SK-N-SH (cell line): ENCODE data around the gene CEACAM20. TPM values are rescaled to one million over a fixed set of nuclear protein-coding genes. Genes with fewer than 3 reads are reported as not detected.

Source experiments
- CTCF ChIA-PET: fragments of 300-600, 350-600 bp; formaldehyde crosslinking; extraction: SDS; loops from one replicate; lab custom pipeline; 2021; lab: Yijun Ruan, JAX
- POLR2A ChIA-PET: fragments of 350-600 bp; sonication (Branson Sonifier 250); formaldehyde crosslinking; extraction: SDS; loops from one replicate; lab custom pipeline; 2020; ENCODE audit warnings: antibody characterized with exemption, inconsistent platforms; lab: Yijun Ruan, JAX
- DNase-seq: peaks from one replicate; pipeline ENCODE4 v3.0.0; 2012
- H2AFZ ChIP-seq: fragments of 200-600 bp; sonication (generic); 2 replicates; pipeline ENCODE4 v1.8.1; 2016; ENCODE audit warnings: antibody characterized with exemption, mild to moderate bottlenecking, low read depth
- H3F3A ChIP-seq: fragments of 200-600 bp; sonication (generic); replicated peaks from 2 replicates; pipeline ENCODE3; 2016; ENCODE audit warnings: antibody characterized with exemption, mild to moderate bottlenecking; ENCODE audit not compliant: insufficient read depth
- H3K27ac ChIP-seq, 2 experiments: fragments of 200-500 bp in 1 of 2; fragments of 200-600 bp in 1 of 2; sonication (Bioruptor generic) in 1 of 2; sonication (generic), shearing (Covaris generic) in 1 of 2; 2 replicates each; pipeline versions ENCODE4 v1.5.1 to v1.6.1; 2014 to 2016; ENCODE audit warnings: low read depth in 2 of 2, inconsistent platforms in 1 of 2, low read length in 1 of 2, mild to moderate bottlenecking in 1 of 2, mixed read lengths in 1 of 2
- H3K27me3 ChIP-seq: fragments of 200-600 bp; sonication (generic), shearing (Covaris generic); 2 replicates; pipeline ENCODE4 v1.6.1; 2016; ENCODE audit warnings: mixed run types; ENCODE audit not compliant: insufficient read depth
- H3K36me3 ChIP-seq, 2 experiments: fragments of 200-500 bp in 1 of 2; fragments of 200-600 bp in 1 of 2; sonication (Bioruptor generic) in 1 of 2; sonication (generic) in 1 of 2; replicated peaks in 1 of 2; 2 replicates each; pipeline versions ENCODE3 to v1.5.1; 2014 to 2016; ENCODE audit warnings: low read length in 1 of 2, mild to moderate bottlenecking in 1 of 2; ENCODE audit not compliant: insufficient read depth in 2 of 2, control insufficient read depth in 1 of 2
- H3K4me1 ChIP-seq, 2 experiments: fragments of 200-500 bp in 1 of 2; fragments of 200-600 bp in 1 of 2; sonication (Bioruptor generic) in 1 of 2; sonication (generic), shearing (Covaris generic) in 1 of 2; 2 replicates each; pipeline versions ENCODE4 v1.5.1 to v1.6.1; 2014 to 2016; ENCODE audit warnings: low read depth in 1 of 2, low read length in 1 of 2, mixed run types in 1 of 2; ENCODE audit not compliant: insufficient read depth in 2 of 2, control insufficient read depth in 1 of 2
- H3K4me2 ChIP-seq: fragments of 200-600 bp; sonication (generic), shearing (Covaris generic); 2 replicates; pipeline ENCODE4 v1.6.1; 2017; ENCODE audit warnings: mixed run types
- H3K4me3 ChIP-seq, 2 experiments: fragments of 200-500 bp in 1 of 2; fragments of 200-600 bp in 1 of 2; sonication (Bioruptor generic) in 1 of 2; sonication (generic), shearing (Covaris generic) in 1 of 2; 2 replicates each; pipeline versions ENCODE4 v1.5.1 to v1.8.1; 2014 to 2016; ENCODE audit warnings: low read depth in 2 of 2, inconsistent platforms in 1 of 2, low read length in 1 of 2, mild to moderate bottlenecking in 1 of 2, mixed read lengths in 1 of 2, moderate library complexity in 1 of 2
- H3K79me2 ChIP-seq: fragments of 200-600 bp; sonication (generic); 2 replicates; pipeline ENCODE4 v1.8.1; 2017; ENCODE audit warnings: mild to moderate bottlenecking; ENCODE audit not compliant: insufficient read depth
- H3K9ac ChIP-seq: fragments of 200-600 bp; sonication (generic); 2 replicates; pipeline ENCODE4 v1.6.1; 2017; ENCODE audit warnings: mixed run types
- H3K9me2 ChIP-seq: fragments of 200-600 bp; sonication (generic); 2 replicates; pipeline ENCODE4 v1.6.1; 2017; ENCODE audit warnings: mixed run types
- H3K9me3 ChIP-seq: fragments of 200-600 bp; sonication (generic); 2 replicates; pipeline ENCODE4 v1.6.1; 2017; ENCODE audit warnings: mixed run types, mild to moderate bottlenecking, moderate library complexity
- H4K20me1 ChIP-seq: fragments of 200-600 bp; sonication (generic); 2 replicates; pipeline ENCODE4 v1.6.1; 2017; ENCODE audit warnings: mild to moderate bottlenecking, mixed run types; ENCODE audit not compliant: insufficient read depth
- CTCF ChIP-seq: fragments of 200-600 bp; sonication (generic); IDR thresholded peaks from 2 replicates; pipeline ENCODE4 v1.6.1; 2017; ENCODE audit warnings: antibody characterized with exemption, mild to moderate bottlenecking, moderate library complexity
- EP300 ChIP-seq, 2 experiments: IDR thresholded peaks; 2 replicates each; pipeline versions ENCODE4 v1.4.0 to v1.6.1; 2012; ENCODE audit warnings: borderline replicate concordance in 1 of 2, low read depth in 1 of 2, low read length in 1 of 2
- FOSL2 ChIP-seq: IDR thresholded peaks from 2 replicates; pipeline ENCODE4 v1.4.0; 2012; ENCODE audit warnings: low read depth, mild to moderate bottlenecking, moderate library complexity, borderline replicate concordance
- GABPA ChIP-seq: IDR thresholded peaks from 2 replicates; pipeline ENCODE4 v1.4.0; 2012; ENCODE audit warnings: low read depth, mild to moderate bottlenecking
- GATA2 ChIP-seq: sonication (generic); formaldehyde crosslinking; IDR thresholded peaks from 2 replicates; pipeline ENCODE4 v1.5.0; 2020; ENCODE audit warnings: mild to moderate bottlenecking, missing genetic modification reagents
- IRF3 ChIP-seq: fragments of 150-350 bp; IDR thresholded peaks from 2 replicates; pipeline ENCODE4 v1.6.1; 2016; ENCODE audit warnings: mild to moderate bottlenecking, low read depth, low read length
- NFIC ChIP-seq: IDR thresholded peaks from 2 replicates; pipeline ENCODE4 v1.4.0; 2012; ENCODE audit warnings: borderline replicate concordance
- NRF1 ChIP-seq: IDR thresholded peaks from 2 replicates; pipeline ENCODE4 v1.6.1; 2012; ENCODE audit warnings: low read depth, mild to moderate bottlenecking, low read length
- POLR2AphosphoS5 ChIP-seq: IDR thresholded peaks from 2 replicates; pipeline ENCODE4 v1.6.1; 2012; ENCODE audit warnings: low read depth, low read length
- REST ChIP-seq: IDR thresholded peaks from 2 replicates; pipeline ENCODE4 v1.6.1; 2012; ENCODE audit warnings: mild to moderate bottlenecking, low read depth, low read length, moderate library complexity
- RXRA ChIP-seq: IDR thresholded peaks from 2 replicates; pipeline ENCODE4 v1.4.0; 2012; ENCODE audit warnings: low read depth, mild to moderate bottlenecking, borderline replicate concordance
- SIN3A ChIP-seq: IDR thresholded peaks from 2 replicates; pipeline ENCODE4 v1.6.1; 2012; ENCODE audit warnings: low read depth, mild to moderate bottlenecking, low read length, moderate library complexity, borderline replicate concordance
- TAF1 ChIP-seq: IDR thresholded peaks from 2 replicates; pipeline ENCODE4 v1.6.1; 2012; ENCODE audit warnings: low read depth, mild to moderate bottlenecking, low read length, moderate library complexity, borderline replicate concordance
- TEAD4 ChIP-seq: IDR thresholded peaks from 2 replicates; pipeline ENCODE4 v1.4.0; 2012; ENCODE audit warnings: mild to moderate bottlenecking, borderline replicate concordance; ENCODE audit not compliant: insufficient read depth
- USF2 ChIP-seq: fragments of 150-350 bp; IDR thresholded peaks from 2 replicates; pipeline ENCODE4 v1.6.1; 2017; ENCODE audit warnings: antibody characterized with exemption, low read length, low read depth, borderline replicate concordance
- YY1 ChIP-seq: IDR thresholded peaks from 2 replicates; pipeline ENCODE4 v1.4.0; 2012; ENCODE audit warnings: low read depth, mild to moderate bottlenecking
- ZBTB33 ChIP-seq: IDR thresholded peaks from 2 replicates; pipeline ENCODE4 v1.4.0; 2012; ENCODE audit warnings: low read depth, borderline replicate concordance
- WGBS: methylation state at CpG from one replicate; pipeline ENCODE4 v1.1.6; 2017; ENCODE audit warnings: low lambda C conversion rate; 5-methylcytosine and 5-hydroxymethylcytosine counted together
- polyA plus RNA-seq, 3 experiments: library from polyadenylated mRNA; depleted of rRNA; stranded (reverse); fragments of >200 nt; gene quantifications; 2 replicates each; pipeline ENCODE4 v1.2.3, GENCODE V29; 2012

Gene CEACAM20
- polyA plus RNA-seq, 1 of the 3 experiments (the other 2 are of a cell fraction): not detected

GRCh38 chr19:44549507-44549906 lies 20.0 kb upstream of the CEACAM20 start:
- H3K27ac ChIP-seq: no peak overlapping the region
- CTCF ChIA-PET: interaction anchor here (0.8 to 2.2 kb wide), 2 partner anchors 22 to 174 kb away, joined by 3 to 7 read pairs; no protein-coding TSS in a partner anchor
- TF ChIP-seq FOSL2 (no peak), TAF1 (no peak), NFIC (no peak), ZBTB33 (no peak), IRF3 (no peak), GABPA (no peak), NRF1 (no peak), YY1 (no peak), TEAD4 (no peak), POLR2AphosphoS5 (no peak), GATA2 (CRISPR knock-in tag) (no peak), SIN3A (no peak), CTCF (no peak), EP300 (IDR thresholded peaks at IDR 0.05; ENCODE audit: borderline replicate concordance in 1 of 2, low read depth in 1 of 2, low read length in 1 of 2) (no peak), RXRA (no peak), REST (no peak), USF2 (no peak)
- no peak for DNase-seq
- no peaks in the 10 kb centered on the region for H4K20me1 ChIP-seq
- no peak overlapping the region for H2AFZ ChIP-seq
- H3K36me3 ChIP-seq: no peaks in the 10 kb centered on the region
- POLR2A ChIA-PET: no interaction called here
- no peak overlapping the region for H3K4me2 ChIP-seq
- H3K9me2 ChIP-seq: no peaks in the 10 kb centered on the region
- H3K27me3 ChIP-seq: peaks cover 9% of the 10 kb centered on the region; the same call in 1 of the 2 replicates
- no peaks in the 10 kb centered on the region for H3K79me2 ChIP-seq
- H3K9ac ChIP-seq: no peak overlapping the region
- H3F3A ChIP-seq: peaks cover 8% of the 10 kb centered on the region
- WGBS: 0% methylated on average over 3 of the region's 3 CpGs
- H3K4me3 ChIP-seq: no peak overlapping the region
- no peaks in the 10 kb centered on the region for H3K4me1 ChIP-seq
- H3K9me3 ChIP-seq: no peaks in the 10 kb centered on the region
